Prostate gland (tissue), 2 donors: Measurements from ENCODE around the gene RSU1.

Experiments used
- CTCF ChIP-seq, 4 experiments: fragments of 200-600 bp in 2 of 4; fragments of 450-650 bp in 2 of 4; sonication (generic) in 2 of 4; IDR thresholded peaks; 1 replicate in 3 of 4; 2 replicates in 1 of 4; pipeline ENCODE4 v1.5.1; 2016 to 2019; ENCODE audit warnings: antibody characterized with exemption in 4 of 4, mild to moderate bottlenecking in 2 of 4, moderate library complexity in 2 of 4
- POLR2A ChIP-seq: fragments of 450-650 bp; IDR thresholded peaks from one replicate; pipeline ENCODE4 v1.6.1; 2016; ENCODE audit warnings: antibody characterized with exemption, mild to moderate bottlenecking

GRCh38 chr10:16562891-16563290, 254.3 kb downstream of the RSU1 start:
- no peak for TF ChIP-seq CTCF (IDR thresholded peaks at IDR 0.05)
- TF ChIP-seq POLR2A: no peak
